ENCODE results near the gene CCDC150. TPM values are rescaled to one million over a fixed set of nuclear protein-coding genes. Genes with fewer than 3 reads are reported as not detected.
"Not testable (repeated sequence)": the region's sequence is repeated elsewhere in the genome, so short reads cannot be mapped to it uniquely, and the experiment has no call there.

Gene CCDC150
- total RNA-seq, 2 experiments from 2014 or later, result 8.8 to 11.1 TPM

DNA sequence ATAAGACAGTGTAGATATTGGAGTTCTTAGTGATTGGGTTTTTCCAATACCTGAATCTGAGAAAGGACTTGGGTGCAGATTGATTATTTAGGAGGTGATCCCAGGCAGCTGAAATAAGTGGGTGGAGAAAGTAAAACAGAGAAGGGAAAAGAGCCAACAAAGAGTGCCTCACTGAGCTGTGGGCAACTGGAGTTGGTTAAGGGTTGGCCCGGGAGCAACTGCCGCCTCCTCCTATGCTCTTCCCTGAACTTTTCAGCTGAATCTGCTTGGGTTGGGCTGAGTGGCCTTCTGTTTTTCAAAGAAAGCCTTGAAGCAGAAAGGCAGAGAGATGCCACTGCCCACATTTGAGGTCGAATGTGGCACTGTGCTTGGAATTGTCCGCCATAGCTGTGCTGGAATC, 20.9 kb upstream of the CCDC150 start:
- CTCF ChIA-PET, result no interaction called here

GRCh38 chr2:196630531-196630930, 9.0 kb upstream of the CCDC150 start:
- ChIA-PET POLR2A (no interaction called here), CTCF (no interaction called here)

More for the DNA sequence above, 20.9 kb upstream of the CCDC150 start:
- POLR2A ChIA-PET, result no interaction called here

GRCh38 chr2:196635156-196635555, 4.4 kb upstream of the CCDC150 start:
- POLR2A ChIA-PET, result interaction anchor here (0.7 kb wide), 1 partner anchor 446 kb away, joined by 3 read pairs; no protein-coding TSS in a partner anchor
- CTCF ChIA-PET, result no interaction called here

GRCh38 chr2:196638765-196639164, 750 bp upstream of the CCDC150 start:
- CTCF ChIA-PET, result no interaction called here
- POLR2A ChIA-PET, result interaction anchor here (1.3 kb wide), 1 partner anchor 161 kb away, joined by 4 read pairs; the partner anchor contains the start of gene GTF3C3

- CTCF ChIA-PET, result interaction anchor here (0.8 kb wide), 1 partner anchor 111 kb away, joined by 3 read pairs; no protein-coding TSS in a partner anchor
- POLR2A ChIA-PET, result no interaction called here
Observed at GRCh38 chr2:196640031-196640548, 575 bp downstream of the CCDC150 start.

DNA sequence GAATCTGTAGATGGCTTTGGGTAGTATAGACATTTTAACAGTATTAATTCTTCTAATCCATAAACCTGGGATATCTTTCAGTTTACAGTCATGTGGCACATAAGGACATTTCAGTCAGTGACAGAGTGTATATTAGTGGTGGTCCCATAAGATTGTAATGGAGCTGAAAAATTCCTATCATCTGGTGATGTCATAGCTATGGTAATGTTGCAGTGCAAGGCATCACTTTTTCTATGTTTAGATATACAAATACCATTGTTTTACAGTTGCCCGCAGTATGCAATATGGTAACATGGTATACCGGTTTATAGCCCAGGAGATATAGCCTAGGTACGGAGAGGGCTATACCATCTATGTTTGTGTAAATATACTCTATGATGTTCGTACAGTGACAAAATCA, 9.7 kb downstream of the CCDC150 start:
- CTCF ChIA-PET, result no interaction called here
- POLR2A ChIA-PET, result no interaction called here

GRCh38 chr2:196651387-196652094, 12.0 kb downstream of the CCDC150 start:
- POLR2A ChIA-PET, result no interaction called here
- CTCF ChIA-PET, result no interaction called here

DNA sequence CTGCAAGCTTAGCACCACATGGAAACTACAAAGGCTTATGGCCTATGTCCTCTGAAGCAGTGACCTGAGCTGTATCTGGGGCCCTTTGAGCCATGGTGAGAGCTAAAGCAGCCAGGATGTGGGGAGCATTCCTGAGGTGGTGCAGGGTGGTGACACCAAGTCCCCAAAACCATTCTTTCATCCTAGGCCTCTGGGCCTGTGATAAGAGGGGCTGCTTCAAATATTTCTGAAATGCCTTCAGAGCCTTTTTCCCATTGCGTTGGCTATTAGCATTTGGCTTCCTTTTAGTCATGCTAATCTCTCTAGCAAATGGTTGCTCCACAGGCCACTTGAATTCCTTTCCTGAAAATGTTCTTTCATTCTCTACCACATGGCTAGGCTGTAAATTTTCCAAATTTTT, 13.4 kb downstream of the CCDC150 start:
- POLR2A ChIA-PET, result no interaction called here

DNA sequence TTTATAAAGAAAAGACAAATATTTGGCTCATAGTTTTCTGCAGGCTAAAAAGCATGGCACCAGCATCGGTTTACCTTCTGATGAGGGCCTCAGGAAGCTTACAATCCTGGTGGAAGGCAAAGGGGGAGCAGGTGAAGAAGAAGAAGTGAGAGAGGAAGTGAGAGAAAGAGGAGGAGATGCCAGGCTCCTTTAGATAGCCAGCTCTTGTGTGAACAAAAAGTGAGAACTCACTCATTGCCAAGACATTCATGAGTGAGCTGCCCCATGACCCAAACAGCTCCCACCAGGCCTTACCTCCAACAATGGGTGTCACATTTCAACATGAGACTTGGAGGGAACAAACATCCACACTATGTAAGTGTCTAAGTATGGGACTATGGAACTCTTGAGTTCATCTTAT, 14.3 kb downstream of the CCDC150 start:
- ChIA-PET POLR2A (no interaction called here), CTCF (no interaction called here)

More for the DNA sequence above, 13.4 kb downstream of the CCDC150 start:
- CTCF ChIA-PET, result no interaction called here

DNA sequence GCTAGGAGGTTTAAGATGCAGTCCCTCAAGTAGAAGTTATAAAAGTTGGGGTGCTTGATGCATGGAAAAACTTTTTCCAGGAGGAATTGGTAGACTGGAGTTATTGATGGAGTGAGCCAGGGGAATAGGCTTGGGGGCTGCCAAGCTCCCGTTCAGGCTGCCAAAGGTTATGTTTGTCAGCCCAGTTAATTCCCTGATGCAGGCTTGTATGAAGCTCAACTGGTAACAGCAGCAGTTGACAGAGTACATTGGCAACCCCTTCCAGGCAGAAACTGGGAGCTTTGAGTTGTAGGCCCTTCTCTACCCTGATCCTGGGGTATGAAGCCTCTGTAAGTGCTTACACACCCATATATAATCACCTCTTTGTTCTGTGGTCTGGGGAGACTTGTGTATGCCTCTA, 16.2 kb downstream of the CCDC150 start:
- CTCF ChIA-PET, result no interaction called here
- POLR2A ChIA-PET, result no interaction called here

GRCh38 chr2:196657333-196657732, 17.8 kb downstream of the CCDC150 start:
- POLR2A ChIA-PET, result no interaction called here
- CTCF ChIA-PET, result no interaction called here

GRCh38 chr2:196659844-196660243, 20.3 kb downstream of the CCDC150 start:
- ChIA-PET CTCF (no interaction called here), POLR2A (no interaction called here)

DNA sequence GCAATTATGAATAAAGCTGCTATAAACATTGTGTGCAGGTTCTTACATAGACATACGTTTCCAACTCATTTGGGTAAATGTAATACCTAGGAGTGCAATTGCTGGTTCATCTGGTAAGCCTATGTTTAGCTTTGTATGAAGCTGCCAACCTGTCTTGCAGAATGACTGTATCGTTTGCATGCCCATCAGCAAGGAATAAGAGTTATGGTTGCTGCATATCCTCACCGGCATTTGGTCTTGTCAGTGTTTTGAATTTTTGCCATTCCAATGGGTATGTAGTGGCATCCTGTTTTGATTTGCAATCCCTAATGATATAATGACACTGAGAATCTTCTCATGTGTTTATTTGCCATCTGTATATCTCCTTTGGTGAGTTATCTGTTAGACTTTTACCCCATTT, 20.7 kb downstream of the CCDC150 start:
- CTCF ChIA-PET, result no interaction called here
- POLR2A ChIA-PET, result no interaction called here

GRCh38 chr2:196670342-196670741, 30.8 kb downstream of the CCDC150 start:
- ChIA-PET POLR2A (no interaction called here), CTCF (no interaction called here)

DNA sequence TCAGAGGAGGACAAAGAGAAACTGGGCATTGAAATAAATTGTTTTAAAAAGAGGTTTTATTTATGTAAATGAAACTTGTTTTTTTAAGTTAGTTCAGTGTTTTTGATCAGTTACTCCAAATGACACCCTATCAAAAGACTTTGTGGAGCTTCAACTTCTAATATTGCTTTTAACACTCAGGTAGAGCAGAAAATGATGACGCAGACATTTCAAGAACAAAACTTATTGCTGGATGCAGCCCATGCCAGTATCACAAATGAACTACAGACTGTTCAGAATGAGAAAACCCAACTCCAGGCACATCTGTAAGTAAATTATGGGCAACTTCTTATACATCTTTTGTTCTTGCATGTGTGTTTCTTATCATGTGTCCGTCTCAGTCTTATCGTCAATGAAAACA, 36.4 kb downstream of the CCDC150 start:
- CTCF ChIA-PET, result no interaction called here
- POLR2A ChIA-PET, result no interaction called here

GRCh38 chr2:196677404-196677803, 37.9 kb downstream of the CCDC150 start:
- ChIA-PET CTCF (no interaction called here), POLR2A (no interaction called here)

- CTCF ChIA-PET, result no interaction called here
- POLR2A ChIA-PET, result no interaction called here
Observed at GRCh38 chr2:196679368-196679767, 39.9 kb downstream of the CCDC150 start.

- CTCF ChIA-PET, result no interaction called here
- POLR2A ChIA-PET, result no interaction called here
Observed at GRCh38 chr2:196681510-196681909, 42.0 kb downstream of the CCDC150 start.

GRCh38 chr2:196685792-196686191, 46.3 kb downstream of the CCDC150 start:
- CTCF ChIA-PET, result no interaction called here
- POLR2A ChIA-PET, result no interaction called here

- POLR2A ChIA-PET, CTCF ChIA-PET: not testable (repeated sequence)
Observed at GRCh38 chr2:196686737-196687136, 47.2 kb downstream of the CCDC150 start.

DNA sequence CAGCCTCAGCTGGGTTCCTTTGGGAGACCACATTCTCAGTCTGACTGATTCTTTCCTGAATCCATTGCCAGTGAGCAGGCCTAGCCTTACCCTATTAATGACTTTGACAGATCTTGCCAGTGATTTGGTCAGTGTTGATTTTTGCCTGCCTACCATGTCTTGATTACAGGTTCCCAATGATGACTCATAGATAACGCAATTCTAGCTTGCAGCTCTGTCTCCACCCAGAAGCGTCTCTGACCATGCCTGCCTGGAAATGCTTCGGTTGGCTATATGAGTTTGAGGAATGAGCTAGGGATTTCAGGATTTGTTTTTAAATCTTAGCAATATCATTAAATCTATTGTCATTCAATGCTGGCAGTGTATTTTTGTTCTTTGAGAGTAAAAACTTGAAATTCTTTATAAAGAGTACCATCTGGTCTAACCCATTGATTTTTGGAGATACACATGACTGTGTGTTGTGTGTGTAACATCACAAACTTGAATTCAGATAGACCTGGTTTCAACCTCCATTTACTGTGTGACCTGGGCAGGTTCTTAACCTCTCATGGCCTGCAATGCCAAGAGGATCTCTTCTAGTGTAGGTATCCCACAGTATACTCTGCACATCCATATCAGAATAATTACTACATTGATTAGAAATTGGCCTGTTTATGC, 57.0 kb downstream of the CCDC150 start:
- ChIA-PET POLR2A (no interaction called here), CTCF (no interaction called here)

DNA sequence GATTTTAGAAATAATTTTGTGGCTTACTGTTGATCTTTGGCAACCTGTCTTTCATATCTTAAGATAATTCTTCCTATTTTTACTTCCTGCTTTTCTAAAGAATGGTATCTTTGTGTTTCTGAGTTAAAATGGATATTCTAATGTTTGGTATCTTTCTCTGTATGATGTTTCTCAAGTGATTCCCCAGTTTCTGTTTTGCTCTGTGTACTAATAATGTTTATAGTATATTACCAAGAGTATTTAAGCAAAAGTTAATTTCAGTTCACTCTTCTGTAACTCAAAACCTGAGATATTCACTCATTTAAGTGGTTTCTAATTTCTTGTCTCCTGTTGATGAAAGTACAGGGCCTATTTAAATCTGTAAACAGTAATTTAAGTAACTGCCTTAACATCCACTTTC, 58.3 kb downstream of the CCDC150 start:
- CTCF ChIA-PET, result interaction anchor here (0.6 kb wide), 1 partner anchor 29 kb away, joined by 3 read pairs; no protein-coding TSS in a partner anchor
- POLR2A ChIA-PET, result no interaction called here

Measured in activated CD8-positive, alpha-beta memory T cell treated with anti-CD3 and anti-CD28 coated beads for 36 hours (primary cell).